Measurements from ENCODE around the gene GPN1. TPM values are rescaled to one million over a fixed set of nuclear protein-coding genes. Genes with fewer than 3 reads are reported as not detected.
"Not testable (repeated sequence)": the region's sequence is repeated elsewhere in the genome, so short reads cannot be mapped to it uniquely, and the experiment has no call there.

Gene GPN1
- total and polyA plus RNA-seq, 10 donors: 18.0 to 29.4 (median 23.9) TPM

DNA sequence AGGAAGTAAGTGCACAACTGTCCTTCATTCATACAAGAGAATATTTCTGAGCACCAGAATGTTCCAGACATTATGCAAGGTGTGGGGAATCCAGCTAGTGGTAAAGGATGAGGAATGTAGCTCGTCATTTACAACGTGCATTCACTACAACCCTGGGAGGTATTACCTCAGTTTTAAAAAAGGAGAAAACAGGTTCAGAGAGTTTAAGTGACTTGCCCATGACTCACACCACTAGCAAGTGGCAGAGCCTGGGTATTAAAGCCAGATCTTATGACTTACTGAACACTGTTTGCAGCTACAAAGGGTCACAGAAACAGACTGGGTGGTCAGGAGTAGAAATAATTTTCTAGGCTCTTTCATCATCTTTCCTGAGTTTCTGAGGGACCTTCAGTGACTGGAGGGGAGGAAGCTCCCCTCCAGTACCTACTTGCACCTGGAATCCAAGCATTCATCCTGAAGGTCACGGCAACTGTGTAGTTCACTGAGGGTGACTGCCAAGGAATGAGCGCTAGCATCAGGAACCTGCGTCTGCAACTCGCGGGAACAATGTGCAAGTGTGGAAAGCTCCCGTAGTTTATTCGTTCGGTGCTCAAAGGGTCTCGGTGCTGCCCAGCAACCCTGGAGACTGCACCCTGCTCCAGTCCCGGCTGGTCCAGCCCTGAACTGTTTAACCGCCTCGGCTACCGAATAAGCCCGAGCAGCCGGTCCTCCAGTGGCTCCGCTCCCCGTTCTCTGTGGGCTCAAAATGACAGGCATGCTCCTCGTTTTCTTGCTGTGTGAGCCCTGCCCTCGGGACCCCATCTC is 685 bp upstream of the GPN1 start:
- H3K4me3 ChIP-seq: peak overlapping the region; percentile 73 to 91 (median 81)
- intact Hi-C loops (cut with DNase I; ENCODE audit: low total_unique reads): no loop called here
- H3K4me1 ChIP-seq: peaks cover 13 to 58% (median 36%) of the 10 kb centered on the region in 6 donors
- no peaks in the 10 kb centered on the region for H3K9me3 ChIP-seq
- 4 to 13% (median 6%) methylated on average over 14 to 21 of the region's 21 CpGs for WGBS, 5 donors
- TF ChIP-seq POLR2AphosphoS5 (IDR thresholded peaks at IDR 0.05): no peak
- no peak for TF ChIP-seq POLR2A (IDR thresholded peaks at IDR 0.05)
- TF ChIP-seq, protein P1, sequence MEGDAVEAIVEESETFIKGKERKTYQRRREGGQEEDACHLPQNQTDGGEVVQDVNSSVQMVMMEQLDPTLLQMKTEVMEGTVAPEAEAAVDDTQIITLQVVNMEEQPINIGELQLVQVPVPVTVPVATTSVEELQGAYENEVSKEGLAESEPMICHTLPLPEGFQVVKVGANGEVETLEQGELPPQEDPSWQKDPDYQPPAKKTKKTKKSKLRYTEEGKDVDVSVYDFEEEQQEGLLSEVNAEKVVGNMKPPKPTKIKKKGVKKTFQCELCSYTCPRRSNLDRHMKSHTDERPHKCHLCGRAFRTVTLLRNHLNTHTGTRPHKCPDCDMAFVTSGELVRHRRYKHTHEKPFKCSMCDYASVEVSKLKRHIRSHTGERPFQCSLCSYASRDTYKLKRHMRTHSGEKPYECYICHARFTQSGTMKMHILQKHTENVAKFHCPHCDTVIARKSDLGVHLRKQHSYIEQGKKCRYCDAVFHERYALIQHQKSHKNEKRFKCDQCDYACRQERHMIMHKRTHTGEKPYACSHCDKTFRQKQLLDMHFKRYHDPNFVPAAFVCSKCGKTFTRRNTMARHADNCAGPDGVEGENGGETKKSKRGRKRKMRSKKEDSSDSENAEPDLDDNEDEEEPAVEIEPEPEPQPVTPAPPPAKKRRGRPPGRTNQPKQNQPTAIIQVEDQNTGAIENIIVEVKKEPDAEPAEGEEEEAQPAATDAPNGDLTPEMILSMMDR (IDR thresholded peaks at IDR 0.05 in 8 of 11, conservative IDR thresholded peaks at IDR 0.05 in 3 of 11): no peak
- H3K27ac ChIP-seq: peak overlapping the region; percentile 44 to 88 (median 74)
- no peak for DNase-seq
- H3K36me3 ChIP-seq: peaks cover 0 to 50% (median 37%) of the 10 kb centered on the region in 6 donors
- no peaks in the 10 kb centered on the region for H3K27me3 ChIP-seq (replicated peaks in 1 of 7)

DNA sequence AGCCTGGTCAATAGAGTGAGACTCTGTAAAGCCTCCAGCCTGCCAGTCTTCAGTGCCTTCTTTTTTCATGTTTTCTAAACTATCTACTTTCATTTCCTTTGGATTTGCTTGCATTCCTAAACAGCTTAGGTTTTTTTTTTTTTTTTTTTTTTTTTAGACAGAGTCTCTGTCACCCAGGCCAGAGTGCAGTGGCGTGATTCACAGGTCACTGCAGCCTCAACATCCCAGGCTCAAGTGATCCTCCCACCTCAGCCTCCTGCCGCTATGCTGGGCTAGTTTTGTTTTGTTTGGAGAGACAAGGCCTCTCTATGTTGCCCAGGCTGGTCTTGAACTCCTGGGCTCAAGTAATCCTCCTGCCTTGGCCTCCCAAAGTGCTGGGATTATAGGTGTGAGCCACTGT is 1.4 kb downstream of the GPN1 start:
- Histone ChIP-seq H3K36me3 (peaks cover 4 to 53% (median 44%) of the 10 kb centered on the region in 6 donors), H3K4me1 (peaks cover 13 to 58% (median 36%) of the 10 kb centered on the region in 6 donors), H3K4me3 (peak overlapping the region in 2 of 8 donors; percentile 81 to 91)
- H3K27me3 ChIP-seq (replicated peaks in 1 of 7); DNase-seq; H3K9me3 ChIP-seq; H3K27ac ChIP-seq; intact Hi-C loops (cut with DNase I; ENCODE audit: low total_unique reads): not testable (repeated sequence)
- 92 to 100% (median 98%) methylated on average over 2 of the region's 2 CpGs for WGBS, 5 donors

DNA sequence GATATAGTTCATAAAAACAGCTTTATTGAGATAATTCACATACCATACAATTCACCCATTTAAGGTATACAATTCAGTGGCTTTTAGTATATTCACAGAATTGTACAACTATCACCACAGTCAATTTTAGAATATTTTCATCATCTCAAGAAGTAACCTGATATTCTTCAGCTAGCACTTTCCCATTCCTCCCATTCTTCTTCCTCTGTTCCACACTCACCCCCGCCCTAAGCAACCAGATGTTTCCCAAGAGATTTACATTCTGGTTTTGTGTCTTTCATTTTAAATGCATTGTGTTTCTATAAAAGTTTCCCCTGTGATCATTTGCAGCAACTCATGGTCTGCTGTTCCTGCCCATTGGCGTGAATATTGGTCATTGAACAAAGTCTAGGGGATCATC is 5.4 kb downstream of the GPN1 start:
- Histone ChIP-seq H3K27me3 (replicated peaks in 1 of 7) (no peaks in the 10 kb centered on the region), H3K4me1 (peaks cover 8 to 32% (median 14%) of the 10 kb centered on the region in 6 donors), H3K9me3 (no peaks in the 10 kb centered on the region), H3K4me3 (no peak overlapping the region), H3K36me3 (peaks cover 4 to 93% (median 83%) of the 10 kb centered on the region in 6 donors), H3K27ac (no peak overlapping the region)
- DNase-seq: no peak
- TF ChIP-seq, protein P1 (IDR thresholded peaks at IDR 0.05 in 8 of 11, conservative IDR thresholded peaks at IDR 0.05 in 3 of 11): no peak
- TF ChIP-seq POLR2A (IDR thresholded peaks at IDR 0.05): no peak
- no peak for TF ChIP-seq POLR2AphosphoS5 (IDR thresholded peaks at IDR 0.05)
- 94 to 98% (median 94%) methylated on average over 2 of the region's 2 CpGs for WGBS, 5 donors
- intact Hi-C loops (cut with DNase I; ENCODE audit: low total_unique reads): no loop called here

DNA sequence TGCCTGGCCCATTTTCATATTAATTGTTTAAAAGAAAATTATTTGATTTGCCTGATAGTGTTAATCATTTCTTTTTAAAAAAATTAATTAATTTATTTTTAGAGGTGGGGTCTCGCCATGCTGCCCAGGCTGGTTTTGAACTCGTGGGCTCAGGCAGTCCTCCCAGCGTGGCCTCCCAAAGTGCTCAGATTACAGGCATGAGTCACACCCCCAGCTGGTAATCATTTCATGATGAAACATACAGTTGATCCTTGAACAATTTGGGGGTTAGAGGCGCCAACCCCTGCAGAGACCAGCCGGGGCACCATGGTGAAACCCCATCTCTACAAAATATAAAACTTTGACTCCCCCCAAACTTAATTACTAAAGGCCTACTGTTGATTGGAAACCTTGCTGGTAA is 7.9 kb downstream of the GPN1 start:
- Histone ChIP-seq H3K27me3 (replicated peaks in 1 of 7) (no peaks in the 10 kb centered on the region), H3K4me1 (peaks cover 0 to 7% (median 0%) of the 10 kb centered on the region in 6 donors), H3K36me3 (peaks cover 8 to 100% (median 95%) of the 10 kb centered on the region in 6 donors), H3K4me3 (no peak overlapping the region), H3K9me3 (no peaks in the 10 kb centered on the region), H3K27ac (no peak overlapping the region)
- DNase-seq: no peak
- 92 to 98% (median 95%) methylated on average over 5 of the region's 5 CpGs for WGBS, 5 donors
- no peak for TF ChIP-seq POLR2A (IDR thresholded peaks at IDR 0.05)
- intact Hi-C loops (cut with DNase I; ENCODE audit: low total_unique reads): no loop called here

DNA sequence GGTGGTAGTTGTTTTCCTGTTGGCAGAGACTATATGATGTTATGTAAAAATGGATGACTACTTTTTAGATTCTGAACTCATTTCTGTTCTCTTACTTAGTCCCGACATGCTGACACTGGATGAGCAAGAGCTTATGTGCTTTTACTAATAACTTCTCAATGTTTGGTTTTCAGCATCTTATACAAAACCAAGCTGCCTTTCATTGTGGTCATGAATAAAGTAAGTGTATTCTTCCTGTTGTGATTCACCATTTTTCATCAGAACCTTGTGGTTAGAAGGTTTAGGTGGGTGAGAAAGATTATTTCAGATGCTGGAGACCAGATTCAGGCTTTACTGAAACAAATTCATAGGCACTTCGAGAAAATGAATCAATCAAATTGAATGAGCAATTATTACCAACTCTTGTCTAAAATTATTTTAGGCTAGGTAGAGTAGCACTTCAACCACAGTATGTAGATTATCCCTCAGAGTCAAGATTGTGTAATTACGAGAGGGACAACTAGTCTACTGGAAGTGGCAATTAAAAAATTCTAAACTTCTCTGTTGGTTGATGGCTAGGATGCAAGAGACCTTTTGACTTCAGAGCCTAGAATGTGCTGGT is 9.3 kb downstream of the GPN1 start:
- H3K36me3 ChIP-seq: peaks cover 8 to 100% (median 94%) of the 10 kb centered on the region in 6 donors
- no peak overlapping the region for H3K27ac ChIP-seq
- no peak for TF ChIP-seq POLR2AphosphoS5 (IDR thresholded peaks at IDR 0.05)
- TF ChIP-seq POLR2A (IDR thresholded peaks at IDR 0.05): no peak
- TF ChIP-seq, protein P1 (IDR thresholded peaks at IDR 0.05 in 8 of 11, conservative IDR thresholded peaks at IDR 0.05 in 3 of 11): no peak
- 69 to 87% (median 86%) methylated on average over 3 of the region's 3 CpGs for WGBS, 5 donors
- no peaks in the 10 kb centered on the region for H3K27me3 ChIP-seq (replicated peaks in 1 of 7)
- H3K9me3 ChIP-seq: no peaks in the 10 kb centered on the region
- DNase-seq: no peak
- peaks cover 0 to 4% (median 0%) of the 10 kb centered on the region in 6 donors for H3K4me1 ChIP-seq
- H3K4me3 ChIP-seq: no peak overlapping the region
- intact Hi-C loops (cut with DNase I; ENCODE audit: low total_unique reads): no loop called here

All from spleen (tissue), 11 donors.